HepG2 (cell line): Measurements from ENCODE around the gene MALRD1. TPM values are rescaled to one million over a fixed set of nuclear protein-coding genes. Genes with fewer than 3 reads are reported as not detected.

Experiments used
- ATAC-seq: fragments of 200-7000 bp; cut with Tn5 transposase; 3 replicates; pipeline ENCODE4 v1.9.1; 2020; ENCODE audit warnings: mild to moderate bottlenecking, moderate library complexity
- BruUV-seq: library from RNA; stranded (reverse); fragments of 400-500 nt; replicated peaks from 2 replicates; lab custom pipeline; 2021; lab: Mats Ljungman, UMichigan
- CTCF ChIA-PET: fragments of 300-600 bp; formaldehyde crosslinking; extraction: SDS; loops from one replicate; lab custom pipeline; 2021; ENCODE audit warnings: low total read pairs, inconsistent platforms, low intra/inter-chr PET ratio; lab: Yijun Ruan, JAX
- POLR2A ChIA-PET: fragments of 350-600 bp; sonication (Branson Sonifier 250); formaldehyde crosslinking; loops from one replicate; lab custom pipeline; 2020; ENCODE audit warnings: antibody characterized with exemption, inconsistent platforms; lab: Yijun Ruan, JAX
- DNase-seq: peaks from one replicate; pipeline ENCODE4 v3.0.0-alpha.2; 2015; ENCODE audit warnings: low spot score
- FAIRE-seq: peaks from 3 replicates; lab custom pipeline; 2011; peaks lifted over from hg19 to GRCh38; lab: Jason Lieb, UNC
- H2AFZ ChIP-seq: one replicate; pipeline ENCODE4 v1.6.1; 2011; ENCODE audit warnings: low read length, inconsistent platforms
- H3K27ac ChIP-seq: fragments of 300-600 bp; 3 replicates; pipeline ENCODE4 v1.8.0; 2011; ENCODE audit warnings: mixed run types, mild to moderate bottlenecking, mixed read lengths, low read length, inconsistent platforms; ENCODE audit not compliant: insufficient read depth; ENCODE audit errors: extremely low read length
- H3K27me3 ChIP-seq, 2 experiments: fragments of 200-600 bp in 1 of 2; 2 replicates in 1 of 2; 3 replicates in 1 of 2; pipeline versions ENCODE4 v1.6.0 to v1.8.0; 2011; ENCODE audit warnings: low read length in 2 of 2, mild to moderate bottlenecking in 2 of 2, moderate library complexity in 2 of 2, inconsistent platforms in 1 of 2; ENCODE audit not compliant: insufficient read depth in 2 of 2, control insufficient read depth in 1 of 2
- H3K36me3 ChIP-seq, 2 experiments: fragments of 200-600 bp in 1 of 2; replicated peaks in 1 of 2; 2 replicates in 1 of 2; 3 replicates in 1 of 2; pipeline versions ENCODE4 v1.5.1 to v1.8.0; 2011; ENCODE audit warnings: low read length in 2 of 2, inconsistent platforms in 1 of 2; ENCODE audit not compliant: insufficient read depth in 2 of 2, control insufficient read depth in 1 of 2
- H3K4me1 ChIP-seq: 2 replicates; pipeline ENCODE4 v1.5.1; 2012; ENCODE audit warnings: low read length, inconsistent platforms; ENCODE audit not compliant: insufficient read depth
- H3K4me2 ChIP-seq: 2 replicates; pipeline ENCODE4 v1.6.0; 2011; ENCODE audit warnings: low read depth, low read length, inconsistent platforms
- H3K4me3 ChIP-seq, 3 experiments: fragments of 200-600 bp in 1 of 3; sonication (generic), shearing (Covaris generic) in 1 of 3; replicated peaks in 1 of 3; 2 replicates each; pipeline ENCODE4 v1.5.1; 2011 to 2016; ENCODE audit warnings: low read length in 3 of 3, inconsistent platforms in 2 of 3, low read depth in 2 of 3, mild to moderate bottlenecking in 2 of 3, control low read depth in 1 of 3, mixed read lengths in 1 of 3; ENCODE audit not compliant: insufficient read depth in 1 of 3
- H3K79me2 ChIP-seq: one replicate; pipeline ENCODE4 v1.6.1; 2011; ENCODE audit warnings: low read length, inconsistent platforms; ENCODE audit not compliant: insufficient read depth
- H3K9ac ChIP-seq: 2 replicates; pipeline ENCODE4 v1.6.0; 2011; ENCODE audit warnings: mild to moderate bottlenecking, low read depth, low read length, inconsistent platforms; ENCODE audit not compliant: insufficient read depth
- H3K9me3 ChIP-seq: 2 replicates; pipeline ENCODE4 v1.5.1; 2012; ENCODE audit warnings: mild to moderate bottlenecking, low read length
- H4K20me1 ChIP-seq: 2 replicates; pipeline ENCODE4 v1.6.0; 2011; ENCODE audit warnings: inconsistent platforms, mild to moderate bottlenecking, low read length, moderate library complexity; ENCODE audit not compliant: insufficient read depth
- HMG20A ChIP-seq: IDR thresholded peaks from 2 replicates; pipeline ENCODE4 v1.6.1; 2016; ENCODE audit warnings: borderline replicate concordance
- KLF15 ChIP-seq: sonication (generic); formaldehyde crosslinking; IDR thresholded peaks from 2 replicates; pipeline ENCODE4 v1.8.1; 2023; ENCODE audit warnings: borderline replicate concordance, mild to moderate bottlenecking, inconsistent platforms, missing genetic modification reagents, mixed read lengths
- PHF8 ChIP-seq: sonication (generic); formaldehyde crosslinking; IDR thresholded peaks from 2 replicates; pipeline ENCODE4 v1.5.0; 2020; ENCODE audit warnings: missing genetic modification reagents
- SAFB2 ChIP-seq: sonication (generic); formaldehyde crosslinking; IDR thresholded peaks from 2 replicates; pipeline ENCODE4 v1.5.1; 2020; ENCODE audit warnings: missing genetic modification reagents, low read depth, mild to moderate bottlenecking, borderline replicate concordance
- TSC22D2 ChIP-seq: sonication (generic); formaldehyde crosslinking; IDR thresholded peaks from 2 replicates; pipeline ENCODE4 v1.5.1; 2020; ENCODE audit warnings: missing genetic modification reagents, mild to moderate bottlenecking, borderline replicate concordance
- XBP1 ChIP-seq: sonication (generic); formaldehyde crosslinking; IDR thresholded peaks from 2 replicates; pipeline ENCODE4 v1.5.0; 2020; ENCODE audit warnings: missing genetic modification reagents
- ZBTB37 ChIP-seq: sonication (generic); formaldehyde crosslinking; IDR thresholded peaks from 2 replicates; pipeline ENCODE4 v1.4.0; 2020; ENCODE audit warnings: mild to moderate bottlenecking, missing genetic modification reagents
- ZNF180 ChIP-seq: sonication (generic); formaldehyde crosslinking; IDR thresholded peaks from 2 replicates; pipeline ENCODE4 v1.4.0; 2020; ENCODE audit warnings: low read depth, missing genetic modification reagents, borderline replicate concordance
- ZNF337 ChIP-seq: sonication (generic); formaldehyde crosslinking; IDR thresholded peaks from 2 replicates; pipeline ENCODE4 v1.5.1; 2020; ENCODE audit warnings: missing genetic modification reagents, low read depth, mild to moderate bottlenecking, borderline replicate concordance
- ZNF567 ChIP-seq: sonication (generic); formaldehyde crosslinking; IDR thresholded peaks from 2 replicates; pipeline ENCODE4 v1.8.1; 2023; ENCODE audit warnings: mild to moderate bottlenecking, missing genetic modification reagents, borderline replicate concordance
- ZNF629 ChIP-seq: sonication (generic); formaldehyde crosslinking; conservative IDR thresholded peaks from 2 replicates; pipeline ENCODE4 v1.5.0; 2020; ENCODE audit warnings: missing genetic modification reagents
- WGBS: methylation state at CpG from one replicate; pipeline ENCODE4 v1.1.6; 2017; ENCODE audit warnings: low lambda C conversion rate; 5-methylcytosine and 5-hydroxymethylcytosine counted together
- in situ Hi-C: cut with HindIII; loops from 2 replicates; pipeline ENCODE4 v1.10.0; 2017; ENCODE audit warnings: low pct_unique_long_range_greater_than_20kb; ENCODE audit not compliant: extremely low pct_ligation_motif_present
- intact Hi-C: fragments of 100-400 bp; cut with micrococcal nuclease; formaldehyde crosslinking; loops from one replicate; pipeline ENCODE4 v1.10.0; 2022; ENCODE audit not compliant: unreplicated experiment
- polyA plus RNA-seq, 8 experiments: library from polyadenylated mRNA; depleted of rRNA in 3 of 8; stranded (reverse) in 7 of 8; unstranded in 1 of 8; fragments of >200 nt; fragmentation: Illumina TruSeq in 4 of 8; extraction: Trizol in 4 of 8; gene quantifications; 2 replicates each; pipeline versions ENCODE4 v1.2.1 to v1.2.3, GENCODE V29; 2011 to 2016; ENCODE audit warnings: low read depth in 4 of 8, missing spikeins in 1 of 8, mixed read lengths in 1 of 8; ENCODE audit not compliant: insufficient read depth in 1 of 8
- total RNA-seq, 5 experiments: library from RNA; depleted of rRNA; stranded (reverse); fragments of >200 nt; fragmentation: Illumina TruSeq; extraction: Trizol; gene quantifications; 2 replicates each; pipeline ENCODE4 v1.2.3, GENCODE V29; 2016; ENCODE audit warnings: low read depth in 1 of 5

MALRD1 gene
- total and polyA plus RNA-seq, 2 of the 13 experiments (the other 11 are each of a cell fraction or from before 2014, with no cell fraction given): 5.7 to 15.4 TPM

DNA sequence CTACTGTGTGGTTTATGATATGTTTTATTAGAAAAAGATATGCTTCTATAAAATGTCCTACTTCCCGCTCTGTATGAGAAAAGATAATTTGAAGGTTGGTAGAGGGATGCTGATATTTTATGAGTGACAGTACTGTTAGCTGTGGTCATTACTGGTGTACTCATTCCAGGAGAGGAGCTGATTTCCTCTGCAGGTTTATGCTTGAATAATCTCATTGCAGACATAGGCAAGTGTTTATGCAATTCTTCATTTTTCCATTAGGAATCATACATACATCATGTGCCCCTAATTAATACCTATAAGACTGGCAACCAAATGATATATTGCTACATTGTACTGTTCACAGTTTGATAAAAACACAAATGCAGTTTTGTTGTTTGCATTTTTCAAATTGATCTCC is 269.4 kb downstream of the MALRD1 start:
- no peak overlapping the region for H3K4me2 ChIP-seq
- no peak for DNase-seq
- 45% methylated on average over 1 of the region's 1 CpG for WGBS

GRCh38 chr10:19325581-19325980 is 277.0 kb downstream of the MALRD1 start:
- intact Hi-C loops: no loop called here
- Histone ChIP-seq H3K79me2 (no peaks in the 10 kb centered on the region), H3K4me3 (no peak overlapping the region), H3K4me2 (no peak overlapping the region), H3K4me1 (no peaks in the 10 kb centered on the region), H3K27me3 (no peaks in the 10 kb centered on the region), H3K9me3 (no peaks in the 10 kb centered on the region), H3K36me3 (0 out of 5 replicates have a peak, but pooled peaks cover 0 to 3% of the 10 kb centered on the region in 2 experiments), H4K20me1 (no peaks in the 10 kb centered on the region), H2AFZ (no peak overlapping the region), H3K27ac (no peak overlapping the region), H3K9ac (no peak overlapping the region)
- WGBS: 26% methylated on average over 4 of the region's 4 CpGs
- DNase-seq: no peak
- ATAC-seq: no peak
- BruUV-seq: no TSS peak
- no peak for FAIRE-seq
- in situ Hi-C loops: no loop called here
- TF ChIP-seq SAFB2 (CRISPR knock-in tag): no peak
- TF ChIP-seq XBP1: no peak
- no peak for TF ChIP-seq HMG20A (CRISPR knock-in tag)
- TF ChIP-seq PHF8 (CRISPR knock-in tag): no peak
- no peak for TF ChIP-seq ZBTB37 (CRISPR knock-in tag)
- TF ChIP-seq TSC22D2 (CRISPR knock-in tag): no peak
- ChIA-PET POLR2A (no interaction called here), CTCF (no interaction called here)

More for the DNA sequence above, 269.4 kb downstream of the MALRD1 start:
- FAIRE-seq (no peak), ATAC-seq (no peak)
- in situ Hi-C loops: no loop called here
- H3K79me2 ChIP-seq: no peaks in the 10 kb centered on the region
- POLR2A ChIA-PET: no interaction called here
- intact Hi-C loops: no loop called here
- H3K9me3 ChIP-seq: no peaks in the 10 kb centered on the region
- H2AFZ ChIP-seq: no peak overlapping the region
- H3K27me3 ChIP-seq: no peaks in the 10 kb centered on the region
- no peak overlapping the region for H3K9ac ChIP-seq
- no peak overlapping the region for H3K27ac ChIP-seq
- no peak overlapping the region for H3K4me3 ChIP-seq
- no peaks in the 10 kb centered on the region for H3K36me3 ChIP-seq
- BruUV-seq: no TSS peak
- CTCF ChIA-PET: no interaction called here
- no peaks in the 10 kb centered on the region for H4K20me1 ChIP-seq
- TF ChIP-seq ZNF180 (CRISPR knock-in tag): no peak
- no peak for TF ChIP-seq ZNF337 (CRISPR knock-in tag)
- TF ChIP-seq ZNF567 (CRISPR knock-in tag): no peak
- no peak for TF ChIP-seq KLF15 (CRISPR knock-in tag)
- TF ChIP-seq ZNF629: no peak
- no peaks in the 10 kb centered on the region for H3K4me1 ChIP-seq
